Astrocyte of the cerebellum (primary cell): ENCODE data around the gene PTPRM.

Source experiments
- DNase-seq: peaks from one replicate; pipeline ENCODE4 v3.0.0-alpha.2; 2011; ENCODE audit warnings: low read depth
- H3K4me3 ChIP-seq: 2 replicates; pipeline ENCODE4 v1.5.1; 2011; ENCODE audit warnings: mild to moderate bottlenecking, low read depth, low read length, moderate library complexity
- in situ Hi-C: cut with HindIII; loops from 2 replicates; pipeline ENCODE4 v1.10.0; 2017; ENCODE audit warnings: low sequenced_read_pairs
- TF ChIP-seq, protein P1 (sequence below): IDR thresholded peaks from 2 replicates; pipeline ENCODE4 v1.5.1; 2012; ENCODE audit warnings: low read length, low read depth, moderate library complexity, mild to moderate bottlenecking; ENCODE audit errors: missing control alignments

The PTPRM gene

DNA sequence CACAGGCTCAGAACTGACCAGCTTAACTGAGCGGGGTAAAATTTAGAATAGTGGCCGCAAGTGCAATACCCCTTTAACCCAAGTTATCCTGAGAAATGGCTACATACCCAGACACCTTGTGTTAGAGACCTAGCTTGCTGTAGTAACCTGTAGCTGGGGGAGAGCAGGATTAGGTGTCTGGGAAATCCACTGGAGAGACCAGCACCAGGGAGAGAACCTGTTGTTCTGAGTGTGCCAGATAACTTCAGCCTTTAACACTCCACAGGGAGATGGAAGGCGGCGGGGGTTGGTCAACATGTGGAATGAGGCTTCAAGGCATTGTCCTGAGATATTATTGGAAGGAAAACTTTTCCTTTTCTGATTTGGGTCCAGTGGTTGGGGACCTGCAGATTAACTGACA is 356.0 kb downstream of the PTPRM start:
- DNase-seq: no peak
- in situ Hi-C loops: no loop called here
- TF ChIP-seq, protein P1, sequence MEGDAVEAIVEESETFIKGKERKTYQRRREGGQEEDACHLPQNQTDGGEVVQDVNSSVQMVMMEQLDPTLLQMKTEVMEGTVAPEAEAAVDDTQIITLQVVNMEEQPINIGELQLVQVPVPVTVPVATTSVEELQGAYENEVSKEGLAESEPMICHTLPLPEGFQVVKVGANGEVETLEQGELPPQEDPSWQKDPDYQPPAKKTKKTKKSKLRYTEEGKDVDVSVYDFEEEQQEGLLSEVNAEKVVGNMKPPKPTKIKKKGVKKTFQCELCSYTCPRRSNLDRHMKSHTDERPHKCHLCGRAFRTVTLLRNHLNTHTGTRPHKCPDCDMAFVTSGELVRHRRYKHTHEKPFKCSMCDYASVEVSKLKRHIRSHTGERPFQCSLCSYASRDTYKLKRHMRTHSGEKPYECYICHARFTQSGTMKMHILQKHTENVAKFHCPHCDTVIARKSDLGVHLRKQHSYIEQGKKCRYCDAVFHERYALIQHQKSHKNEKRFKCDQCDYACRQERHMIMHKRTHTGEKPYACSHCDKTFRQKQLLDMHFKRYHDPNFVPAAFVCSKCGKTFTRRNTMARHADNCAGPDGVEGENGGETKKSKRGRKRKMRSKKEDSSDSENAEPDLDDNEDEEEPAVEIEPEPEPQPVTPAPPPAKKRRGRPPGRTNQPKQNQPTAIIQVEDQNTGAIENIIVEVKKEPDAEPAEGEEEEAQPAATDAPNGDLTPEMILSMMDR: no peak
- no peak overlapping the region for H3K4me3 ChIP-seq

DNA sequence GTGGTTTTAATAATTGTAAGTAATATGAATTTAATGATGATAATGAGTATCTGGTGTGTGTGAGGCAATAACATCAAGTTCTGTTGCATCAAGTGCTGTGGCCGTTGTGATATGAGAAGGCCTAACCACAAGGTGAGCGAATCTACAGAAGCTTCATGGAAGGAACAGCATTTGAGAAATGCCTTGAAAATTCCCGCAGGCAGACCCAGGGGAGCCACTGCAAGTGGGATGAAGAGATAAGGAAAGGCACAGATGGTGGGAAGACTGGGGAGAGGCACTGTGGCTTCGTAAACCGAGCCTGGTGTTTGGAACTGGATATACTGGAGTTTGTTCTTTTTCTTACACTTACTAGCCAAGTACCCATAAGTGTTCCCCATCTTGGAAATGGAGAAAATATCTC is 357.5 kb downstream of the PTPRM start:
- DNase-seq: no peak
- in situ Hi-C loops: no loop called here
- TF ChIP-seq, protein P1: no peak
- no peak overlapping the region for H3K4me3 ChIP-seq

DNA sequence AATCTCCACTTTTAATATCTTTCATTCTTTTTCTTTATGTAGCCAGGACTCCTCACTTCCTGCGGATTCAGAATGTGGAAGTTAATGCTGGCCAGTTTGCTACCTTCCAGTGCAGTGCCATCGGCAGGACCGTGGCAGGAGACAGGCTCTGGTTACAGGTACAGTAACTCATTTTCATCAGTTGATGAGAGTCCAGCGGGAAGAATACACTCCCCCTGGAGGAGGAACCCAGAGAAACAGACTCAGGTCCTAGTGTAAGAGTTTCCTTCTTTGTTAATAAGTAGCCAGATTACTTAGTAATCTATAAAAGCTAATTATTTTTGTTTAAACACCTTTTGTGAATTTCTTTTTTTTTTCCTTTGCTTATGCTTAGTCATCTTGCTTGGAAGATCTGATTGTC is 359.4 kb downstream of the PTPRM start:
- in situ Hi-C loops: no loop called here
- TF ChIP-seq, protein P1: no peak
- H3K4me3 ChIP-seq: no peak overlapping the region
- DNase-seq: no peak

DNA sequence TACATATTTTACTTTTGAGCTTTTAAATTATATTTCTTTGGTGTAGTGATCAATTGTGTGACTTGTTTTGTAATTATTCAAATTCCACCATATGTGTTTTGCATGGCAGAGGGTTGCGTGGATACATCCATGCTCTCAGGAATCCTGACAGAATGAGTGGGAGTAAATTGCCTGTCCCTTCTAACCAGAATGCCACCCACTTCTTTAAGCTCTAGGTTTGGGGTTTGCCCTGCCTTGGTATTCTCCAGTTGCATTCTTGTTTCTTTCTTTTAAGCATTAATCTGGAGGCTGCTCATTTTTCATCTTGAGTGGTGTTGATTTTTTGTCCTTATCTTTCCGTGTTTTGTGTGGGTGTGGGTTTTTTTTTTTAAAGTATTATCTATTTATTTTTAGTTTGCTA is 360.0 kb downstream of the PTPRM start:
- TF ChIP-seq, protein P1: no peak
- no peak for DNase-seq
- H3K4me3 ChIP-seq: no peak overlapping the region
- in situ Hi-C loops: no loop called here

DNA sequence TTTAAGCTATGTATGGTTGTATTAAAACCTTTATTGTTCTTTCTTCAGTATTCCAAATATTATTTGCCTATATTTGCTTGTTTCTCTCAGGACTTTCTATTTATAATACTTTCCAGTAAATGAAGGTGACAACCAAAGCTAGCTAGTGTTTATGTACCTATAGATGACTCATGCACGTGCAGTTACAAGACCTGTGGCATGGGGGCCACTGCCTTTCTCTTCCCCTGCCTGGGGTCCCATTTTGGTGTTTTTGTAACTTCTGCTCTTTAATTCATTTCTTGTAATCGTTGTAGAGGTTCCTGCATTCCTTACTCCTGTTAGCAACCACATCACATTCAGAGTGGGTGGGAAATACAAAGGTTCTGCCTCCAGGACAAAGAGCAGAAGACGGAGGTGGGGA is 364.6 kb downstream of the PTPRM start:
- H3K4me3 ChIP-seq: no peak overlapping the region
- DNase-seq: no peak
- in situ Hi-C loops: no loop called here
- TF ChIP-seq, protein P1: no peak

DNA sequence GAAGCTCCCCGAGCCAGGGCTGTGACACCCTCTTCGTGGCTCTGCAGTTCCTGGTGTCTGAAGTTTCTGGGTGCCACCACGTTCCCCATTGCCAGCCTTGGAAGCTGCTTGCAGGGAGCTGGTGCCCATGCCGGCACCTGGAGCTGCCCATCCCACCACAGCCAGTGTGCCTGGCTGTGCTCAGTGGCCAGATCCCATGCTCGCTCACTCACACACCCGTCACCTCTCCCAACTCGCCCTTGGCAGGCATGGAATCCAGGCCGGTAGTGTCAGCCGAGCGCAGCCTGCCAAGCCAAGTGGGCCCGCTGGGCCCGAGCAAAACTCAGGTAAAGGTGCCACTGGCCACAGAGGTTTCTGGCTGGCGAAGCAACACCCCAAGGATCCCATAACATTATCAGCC is 370.2 kb downstream of the PTPRM start:
- TF ChIP-seq, protein P1: no peak
- DNase-seq: no peak
- no peak overlapping the region for H3K4me3 ChIP-seq
- in situ Hi-C loops: no loop called here

DNA sequence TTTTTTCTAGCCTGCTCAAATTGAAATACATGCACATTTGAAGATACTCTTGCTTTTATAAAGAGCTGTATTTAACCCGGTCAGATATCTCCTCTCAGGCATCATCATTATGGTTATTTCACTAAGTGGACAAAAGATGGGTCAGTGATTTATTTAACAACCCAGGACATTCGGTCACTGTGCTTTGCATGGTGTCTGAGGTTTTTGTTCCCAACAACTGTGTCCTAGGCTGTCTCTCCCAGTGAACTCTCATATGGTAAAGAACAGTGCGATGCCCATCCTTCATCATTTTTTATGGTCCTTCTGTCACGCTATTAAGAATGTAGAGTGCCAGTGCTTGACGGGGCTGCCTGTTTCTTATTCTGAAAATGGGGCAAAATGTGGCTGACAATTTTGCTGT is 372.4 kb downstream of the PTPRM start:
- in situ Hi-C loops: no loop called here
- no peak for DNase-seq
- no peak overlapping the region for H3K4me3 ChIP-seq
- TF ChIP-seq, protein P1: no peak
